ENCODE measurements around the gene TIFAB.

DNA sequence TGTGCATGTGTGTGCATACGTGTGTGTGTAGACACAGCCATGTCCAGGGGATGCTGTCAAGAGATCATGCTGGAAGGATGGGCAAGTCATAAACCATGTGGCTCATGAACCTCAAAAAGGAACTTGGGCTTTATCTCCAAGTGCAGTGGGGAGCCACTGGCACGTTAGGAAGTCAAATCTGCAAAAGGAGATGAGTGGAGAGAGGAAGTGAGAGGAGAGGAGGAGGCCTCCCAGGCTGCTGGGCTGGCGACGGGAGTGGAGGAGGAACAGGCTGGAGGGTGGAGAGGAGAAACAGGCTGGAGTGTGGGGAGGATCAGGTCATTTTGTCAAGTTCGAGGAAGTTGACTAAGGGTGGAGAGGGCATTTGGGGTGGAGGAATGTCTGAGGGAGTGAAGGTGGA lies 29.2 kb upstream of the TIFAB start:
- TF ChIP-seq POLR2A (IDR thresholded peaks at IDR 0.05) (no peak), CTCF (IDR thresholded peaks at IDR 0.05) (no peak)
